OCI-LY7 (cell line): ENCODE results near the gene IGIP.
A peak's percentile ranks its signal among the peaks of the same experiment; 100 is the strongest.

ENCODE experiments used
- EZH2phosphoT487 ChIP-seq: fragments of 200-600 bp; sonication (generic); IDR thresholded peaks from 2 replicates; pipeline ENCODE4 v1.6.1; 2018; ENCODE audit warnings: low read depth, borderline replicate concordance, mild to moderate bottlenecking, mixed run types, antibody characterized with exemption, low read length, moderate library complexity, mixed read lengths
- TF ChIP-seq, protein P1 (sequence below): fragments of 200-600 bp; sonication (generic); conservative IDR thresholded peaks from 2 replicates; pipeline ENCODE4 v1.5.1; 2014; ENCODE audit warnings: mild to moderate bottlenecking, antibody characterized with exemption, low read length, moderate library complexity, mixed read lengths

DNA sequence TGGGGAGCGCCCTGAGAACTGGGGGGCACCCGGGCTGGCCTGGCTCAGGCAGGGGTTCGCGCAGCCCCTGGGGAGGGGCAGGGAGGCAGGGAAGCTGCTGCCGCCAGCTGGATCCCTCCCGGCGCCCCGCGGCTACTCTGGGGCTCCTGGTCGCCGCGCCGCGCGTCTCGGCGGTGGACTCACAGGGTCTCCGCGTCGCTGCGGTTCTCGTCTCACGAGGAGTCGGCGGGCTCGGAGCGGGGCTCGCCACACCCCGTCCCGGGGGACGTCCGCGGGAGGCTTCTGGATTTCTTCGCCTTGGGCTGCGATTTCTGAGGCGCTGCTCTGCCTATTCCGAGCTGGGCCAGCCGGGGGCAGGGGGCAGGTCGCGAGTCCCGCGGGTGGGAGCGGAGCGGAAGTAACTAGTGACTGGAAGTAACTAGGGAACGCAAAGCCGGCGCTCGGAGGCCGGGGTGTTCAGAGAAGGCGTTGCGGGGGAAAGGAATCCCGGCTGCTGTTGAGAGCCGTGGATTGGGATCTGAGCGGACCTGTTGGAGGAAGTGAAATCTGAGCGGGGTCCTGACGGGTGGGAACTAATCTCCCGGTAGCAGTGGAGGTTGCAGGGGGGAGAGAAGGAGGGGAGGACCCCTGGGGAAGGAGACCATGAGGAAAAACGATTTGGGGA, 49.8 kb downstream of the IGIP start:
- TF ChIP-seq, protein P1, sequence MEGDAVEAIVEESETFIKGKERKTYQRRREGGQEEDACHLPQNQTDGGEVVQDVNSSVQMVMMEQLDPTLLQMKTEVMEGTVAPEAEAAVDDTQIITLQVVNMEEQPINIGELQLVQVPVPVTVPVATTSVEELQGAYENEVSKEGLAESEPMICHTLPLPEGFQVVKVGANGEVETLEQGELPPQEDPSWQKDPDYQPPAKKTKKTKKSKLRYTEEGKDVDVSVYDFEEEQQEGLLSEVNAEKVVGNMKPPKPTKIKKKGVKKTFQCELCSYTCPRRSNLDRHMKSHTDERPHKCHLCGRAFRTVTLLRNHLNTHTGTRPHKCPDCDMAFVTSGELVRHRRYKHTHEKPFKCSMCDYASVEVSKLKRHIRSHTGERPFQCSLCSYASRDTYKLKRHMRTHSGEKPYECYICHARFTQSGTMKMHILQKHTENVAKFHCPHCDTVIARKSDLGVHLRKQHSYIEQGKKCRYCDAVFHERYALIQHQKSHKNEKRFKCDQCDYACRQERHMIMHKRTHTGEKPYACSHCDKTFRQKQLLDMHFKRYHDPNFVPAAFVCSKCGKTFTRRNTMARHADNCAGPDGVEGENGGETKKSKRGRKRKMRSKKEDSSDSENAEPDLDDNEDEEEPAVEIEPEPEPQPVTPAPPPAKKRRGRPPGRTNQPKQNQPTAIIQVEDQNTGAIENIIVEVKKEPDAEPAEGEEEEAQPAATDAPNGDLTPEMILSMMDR: peak; percentile 51
- TF ChIP-seq EZH2phosphoT487: no peak
